Rectal smooth muscle tissue (tissue), 1 donor: ENCODE results near the gene NUP62.

Experiments
- H3K27ac ChIP-seq: one replicate; pipeline ENCODE4 v1.7.0; 2013; ENCODE audit warnings: low read depth, low read length, inconsistent platforms
- H3K27me3 ChIP-seq: one replicate; pipeline ENCODE4 v1.7.0; 2013; ENCODE audit warnings: low read length; ENCODE audit not compliant: control insufficient read depth, insufficient read depth
- H3K36me3 ChIP-seq: one replicate; pipeline ENCODE4 v1.7.0; 2013; ENCODE audit warnings: low read length; ENCODE audit not compliant: control insufficient read depth, insufficient read depth
- H3K4me1 ChIP-seq: one replicate; pipeline ENCODE4 v1.7.0; 2013; ENCODE audit warnings: low read length; ENCODE audit not compliant: control insufficient read depth, insufficient read depth
- H3K4me3 ChIP-seq: one replicate; pipeline ENCODE4 v1.7.0; 2013; ENCODE audit warnings: low read length
- H3K9ac ChIP-seq: one replicate; pipeline ENCODE4 v1.7.0; 2013; ENCODE audit warnings: low read length

The NUP62 gene

GRCh38 chr19:49877879-49878743 is 51.2 kb downstream of the NUP62 start:
- Histone ChIP-seq H3K4me3 (peak overlapping the region; percentile 95), H3K27ac (peak overlapping the region; percentile 99), H3K4me1 (peaks cover 10% of the 10 kb centered on the region), H3K27me3 (no peaks in the 10 kb centered on the region), H3K9ac (peak overlapping the region; percentile 71), H3K36me3 (peaks cover 33% of the 10 kb centered on the region)

- H3K36me3 ChIP-seq: peaks cover 24% of the 10 kb centered on the region
- H3K4me1 ChIP-seq: peaks cover 10% of the 10 kb centered on the region
- H3K4me3 ChIP-seq: peak within 1 kb of the TSS; percentile 95
- peak within 1 kb of the TSS; percentile 99 for H3K27ac ChIP-seq
- peak within 1 kb of the TSS; percentile 92 for H3K9ac ChIP-seq
- no peaks in the 10 kb centered on the region for H3K27me3 ChIP-seq
Measured at GRCh38 chr19:49877020-49877878, 52.1 kb downstream of the NUP62 start, which contains the start of the genes AKT1S1 and TBC1D17. AKT1S1 (minus strand) TSS chr19:49877355; CDS start chr19:49873295, 4,060 bp downstream. TBC1D17 (plus strand) TSS chr19:49877702; CDS start chr19:49877724, 22 bp downstream.

GRCh38 chr19:49876422-49877019 is 52.8 kb downstream of the NUP62 start:
- Histone ChIP-seq H3K4me3 (peak overlapping the region; percentile 95), H3K36me3 (peaks cover 21% of the 10 kb centered on the region), H3K4me1 (peaks cover 10% of the 10 kb centered on the region), H3K27ac (peak overlapping the region; percentile 99), H3K9ac (peak overlapping the region; percentile 92), H3K27me3 (no peaks in the 10 kb centered on the region)

GRCh38 chr19:49875857-49876421 is 53.4 kb downstream of the NUP62 start:
- Histone ChIP-seq H3K9ac (peak overlapping the region; percentile 85), H3K4me1 (peaks cover 10% of the 10 kb centered on the region), H3K27ac (peak overlapping the region; percentile 99), H3K4me3 (peak overlapping the region; percentile 95), H3K27me3 (no peaks in the 10 kb centered on the region), H3K36me3 (peaks cover 20% of the 10 kb centered on the region)

- Histone ChIP-seq H3K4me1 (peaks cover 12% of the 10 kb centered on the region), H3K4me3 (peak overlapping the region; percentile 95), H3K27me3 (no peaks in the 10 kb centered on the region), H3K36me3 (peaks cover 14% of the 10 kb centered on the region), H3K9ac (peak overlapping the region; percentile 85), H3K27ac (peak overlapping the region; percentile 99)
Measured at GRCh38 chr19:49875177-49875576, 54.1 kb downstream of the NUP62 start.

GRCh38 chr19:49874503-49875157 is 54.7 kb downstream of the NUP62 start:
- no peak overlapping the region for H3K27ac ChIP-seq
- H3K4me3 ChIP-seq: no peak overlapping the region
- H3K9ac ChIP-seq: no peak overlapping the region

GRCh38 chr19:49873834-49874233 is 55.5 kb downstream of the NUP62 start:
- no peak overlapping the region for H3K9ac ChIP-seq
- H3K4me3 ChIP-seq: no peak overlapping the region
- no peaks in the 10 kb centered on the region for H3K27me3 ChIP-seq
- no peak overlapping the region for H3K27ac ChIP-seq
- peaks cover 4% of the 10 kb centered on the region for H3K36me3 ChIP-seq
- H3K4me1 ChIP-seq: peaks cover 17% of the 10 kb centered on the region

More at GRCh38 chr19:49874503-49875157, 54.7 kb downstream of the NUP62 start:
- peaks cover 12% of the 10 kb centered on the region for H3K36me3 ChIP-seq
- H3K4me1 ChIP-seq: peaks cover 15% of the 10 kb centered on the region
- H3K27me3 ChIP-seq: no peaks in the 10 kb centered on the region

- peaks cover 17% of the 10 kb centered on the region for H3K4me1 ChIP-seq
- H3K27me3 ChIP-seq: no peaks in the 10 kb centered on the region
- H3K27ac ChIP-seq: no peak overlapping the region
- H3K9ac ChIP-seq: no peak overlapping the region
- no peak overlapping the region for H3K4me3 ChIP-seq
- H3K36me3 ChIP-seq: peaks cover 3% of the 10 kb centered on the region
Measured at GRCh38 chr19:49873129-49873521, 56.2 kb downstream of the NUP62 start.

- Histone ChIP-seq H3K27ac (no peak overlapping the region), H3K36me3 (peaks cover 3% of the 10 kb centered on the region), H3K9ac (no peak overlapping the region), H3K27me3 (no peaks in the 10 kb centered on the region), H3K4me1 (peaks cover 15% of the 10 kb centered on the region), H3K4me3 (no peak overlapping the region)
Measured at GRCh38 chr19:49872245-49873128, 56.8 kb downstream of the NUP62 start.

GRCh38 chr19:49871349-49871985 is 57.8 kb downstream of the NUP62 start:
- Histone ChIP-seq H3K9ac (no peak overlapping the region), H3K4me3 (no peak overlapping the region), H3K27ac (no peak overlapping the region), H3K27me3 (no peaks in the 10 kb centered on the region), H3K4me1 (peaks cover 15% of the 10 kb centered on the region), H3K36me3 (peaks cover 3% of the 10 kb centered on the region)
